IMR-90 (cell line): Measurements from ENCODE around the gene LGALS16.

ENCODE experiments used
- BHLHE40 ChIP-seq: fragments of 150-350 bp; IDR thresholded peaks from 2 replicates; pipeline ENCODE4 v1.6.1; 2016; ENCODE audit warnings: mild to moderate bottlenecking, low read depth, low read length
- CTCF ChIP-seq: conservative IDR thresholded peaks from 2 replicates; pipeline ENCODE4 v1.5.1; 2012; ENCODE audit warnings: mild to moderate bottlenecking, low read depth, low read length, improper control_type of control experiment
- MXI1 ChIP-seq: IDR thresholded peaks from 2 replicates; pipeline ENCODE4 v1.6.1; 2012; ENCODE audit warnings: low read depth, mild to moderate bottlenecking, low read length, moderate library complexity, borderline replicate concordance
- POLR2A ChIP-seq: IDR thresholded peaks from 2 replicates; pipeline ENCODE4 v1.6.1; 2012; ENCODE audit warnings: mild to moderate bottlenecking, low read depth, low read length
- RFX5 ChIP-seq: IDR thresholded peaks from 2 replicates; pipeline ENCODE4 v1.8.0; 2012; ENCODE audit warnings: low read depth, mild to moderate bottlenecking, low read length, moderate library complexity

DNA sequence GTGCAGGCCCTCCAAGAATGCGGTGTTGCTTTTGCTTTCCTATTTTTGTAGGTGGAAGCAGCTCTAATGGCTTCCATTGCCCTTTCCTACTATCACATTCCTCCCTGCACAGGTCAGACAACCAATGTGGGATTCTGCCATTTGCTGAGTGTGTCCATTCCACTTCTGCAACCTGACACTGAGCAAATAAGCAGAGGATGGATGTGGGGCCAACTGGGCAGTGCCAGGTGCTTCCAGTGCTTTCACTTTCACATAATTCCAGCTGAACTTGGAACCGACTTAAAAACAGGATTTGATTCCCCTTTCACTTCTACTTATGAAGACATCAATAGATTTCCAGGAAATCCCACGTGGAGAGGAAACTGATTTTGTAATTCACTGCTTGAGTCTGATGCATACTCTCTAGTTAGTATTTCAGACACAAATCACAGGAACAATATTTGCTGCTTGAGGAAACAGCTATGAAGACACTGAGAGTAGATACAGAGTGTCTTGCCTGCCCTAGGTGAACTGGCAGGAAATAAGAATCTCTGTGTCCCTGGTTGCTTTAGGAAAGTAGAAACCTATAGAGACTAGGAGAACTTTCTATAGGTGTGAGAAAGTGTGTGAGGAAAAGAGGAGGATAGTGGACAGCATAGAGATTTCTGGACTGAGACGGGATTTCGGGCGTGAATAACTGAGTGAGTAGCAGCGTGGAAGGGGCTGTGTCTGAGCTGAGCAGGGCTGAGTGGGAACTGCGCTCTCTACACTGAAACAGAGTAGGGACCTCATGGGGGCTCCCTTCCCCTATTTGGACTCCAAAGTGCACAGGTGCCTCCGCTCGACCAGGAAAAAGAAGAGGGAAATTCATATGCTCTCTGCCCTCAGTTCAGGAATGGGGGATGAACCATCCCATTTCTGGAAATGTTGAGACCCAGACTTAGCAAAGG lies 22.5 kb downstream of the LGALS16 start:
- TF ChIP-seq CTCF (no peak), MXI1 (no peak), POLR2A (no peak), BHLHE40 (no peak), RFX5 (no peak)
